Measurements from ENCODE around the gene LSG1. TPM values are rescaled to one million over a fixed set of nuclear protein-coding genes. Genes with fewer than 3 reads are reported as not detected.

LSG1 gene
- total and polyA plus RNA-seq, 9 of the 15 experiments (the other 6 are each of a cell fraction or from before 2014, with no cell fraction given), result 14.9 to 73.7 (median 46.7) TPM

DNA sequence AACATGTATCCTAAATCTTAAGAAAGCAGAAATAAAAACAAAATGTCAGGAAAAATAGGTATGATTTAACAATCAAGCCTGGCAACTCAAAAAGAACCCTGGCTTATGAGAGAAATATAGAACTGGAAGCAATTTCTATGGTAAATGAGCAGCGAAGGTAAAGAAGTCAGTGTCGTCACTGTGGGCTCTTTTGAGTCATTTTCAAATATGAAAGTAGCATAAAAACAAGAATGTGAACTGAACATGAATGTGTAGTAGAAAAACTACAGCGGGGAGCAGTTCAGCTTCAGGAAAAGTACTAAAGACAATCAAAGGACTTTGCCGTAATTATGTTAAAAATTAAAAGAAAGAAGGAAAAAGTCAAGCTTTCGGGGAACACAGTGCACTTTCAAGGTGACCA is 17.5 kb downstream of the LSG1 start:
- BruUV-seq (replicated peaks), result no TSS peak

More for the DNA sequence above, 17.5 kb downstream of the LSG1 start:
- Histone ChIP-seq H3K4me1 (replicated peaks in 1 of 2; ENCODE audit: control insufficient read depth in 2 of 2, insufficient read depth in 2 of 2, low read length in 2 of 2) (no peaks in the 10 kb centered on the region), H3K27me3 (ENCODE audit: control insufficient read depth in 2 of 2, insufficient read depth in 2 of 2, low read length in 2 of 2) (no peaks in the 10 kb centered on the region), H3K27ac (ENCODE audit: extremely low read depth, low read depth, low read length) (no peak overlapping the region), H4K20me1 (replicated peaks; ENCODE audit: control insufficient read depth, insufficient read depth, low read length) (no peaks in the 10 kb centered on the region), H3K9ac (ENCODE audit: insufficient read depth in 1 of 2, low read depth in 2 of 2, low read length in 2 of 2) (no peak overlapping the region), H3K9me3 (replicated peaks; ENCODE audit: control insufficient read depth, insufficient read depth, low read depth, low read length) (no peaks in the 10 kb centered on the region), H3K79me2 (ENCODE audit: control insufficient read depth, insufficient read depth, low read length) (peaks cover 5% of the 10 kb centered on the region; the same call in 1 of the 3 replicates), H3K4me3 (no peak overlapping the region), H3K36me3 (ENCODE audit: control insufficient read depth, insufficient read depth, low read length) (peaks cover 79% of the 10 kb centered on the region), H3K4me2 (ENCODE audit: insufficient read depth, low read length) (no peak overlapping the region), H2AFZ (ENCODE audit: low read depth, low read length) (no peak overlapping the region), H3K9me1 (ENCODE audit: control insufficient read depth, insufficient read depth, low read length) (no peaks in the 10 kb centered on the region)
- 96% methylated on average over 5 of the region's 5 CpGs for WGBS (ENCODE audit: insufficient coverage, low coverage, missing lambda C conversion rate)
- in situ Hi-C loops (cut with MboI), result no loop called here
- TF ChIP-seq CHD4 (IDR thresholded peaks at IDR 0.05; ENCODE audit: insufficient read depth, insufficient replicate concordance, low read depth, low read length, poor library complexity, severe bottlenecking), result no peak
- TF ChIP-seq MEIS2 (IDR thresholded peaks at IDR 0.05; ENCODE audit: partially characterized antibody), result no peak
- TF ChIP-seq, protein P1, sequence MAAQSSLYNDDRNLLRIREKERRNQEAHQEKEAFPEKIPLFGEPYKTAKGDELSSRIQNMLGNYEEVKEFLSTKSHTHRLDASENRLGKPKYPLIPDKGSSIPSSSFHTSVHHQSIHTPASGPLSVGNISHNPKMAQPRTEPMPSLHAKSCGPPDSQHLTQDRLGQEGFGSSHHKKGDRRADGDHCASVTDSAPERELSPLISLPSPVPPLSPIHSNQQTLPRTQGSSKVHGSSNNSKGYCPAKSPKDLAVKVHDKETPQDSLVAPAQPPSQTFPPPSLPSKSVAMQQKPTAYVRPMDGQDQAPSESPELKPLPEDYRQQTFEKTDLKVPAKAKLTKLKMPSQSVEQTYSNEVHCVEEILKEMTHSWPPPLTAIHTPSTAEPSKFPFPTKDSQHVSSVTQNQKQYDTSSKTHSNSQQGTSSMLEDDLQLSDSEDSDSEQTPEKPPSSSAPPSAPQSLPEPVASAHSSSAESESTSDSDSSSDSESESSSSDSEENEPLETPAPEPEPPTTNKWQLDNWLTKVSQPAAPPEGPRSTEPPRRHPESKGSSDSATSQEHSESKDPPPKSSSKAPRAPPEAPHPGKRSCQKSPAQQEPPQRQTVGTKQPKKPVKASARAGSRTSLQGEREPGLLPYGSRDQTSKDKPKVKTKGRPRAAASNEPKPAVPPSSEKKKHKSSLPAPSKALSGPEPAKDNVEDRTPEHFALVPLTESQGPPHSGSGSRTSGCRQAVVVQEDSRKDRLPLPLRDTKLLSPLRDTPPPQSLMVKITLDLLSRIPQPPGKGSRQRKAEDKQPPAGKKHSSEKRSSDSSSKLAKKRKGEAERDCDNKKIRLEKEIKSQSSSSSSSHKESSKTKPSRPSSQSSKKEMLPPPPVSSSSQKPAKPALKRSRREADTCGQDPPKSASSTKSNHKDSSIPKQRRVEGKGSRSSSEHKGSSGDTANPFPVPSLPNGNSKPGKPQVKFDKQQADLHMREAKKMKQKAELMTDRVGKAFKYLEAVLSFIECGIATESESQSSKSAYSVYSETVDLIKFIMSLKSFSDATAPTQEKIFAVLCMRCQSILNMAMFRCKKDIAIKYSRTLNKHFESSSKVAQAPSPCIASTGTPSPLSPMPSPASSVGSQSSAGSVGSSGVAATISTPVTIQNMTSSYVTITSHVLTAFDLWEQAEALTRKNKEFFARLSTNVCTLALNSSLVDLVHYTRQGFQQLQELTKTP (IDR thresholded peaks at IDR 0.05; ENCODE audit: low read depth in 1 of 2, partially characterized antibody in 2 of 2), result no peak
- no peak for TF ChIP-seq ZSCAN32 (CRISPR knock-in tag; IDR thresholded peaks at IDR 0.05)
- no peak for TF ChIP-seq CBX5 (IDR thresholded peaks at IDR 0.05; ENCODE audit: borderline replicate concordance, low read depth)
- TF ChIP-seq ZNF24 (IDR thresholded peaks at IDR 0.05), result no peak
- FAIRE-seq (no peak), ATAC-seq (no peak), DNase-seq (ENCODE audit: extremely low read depth in 1 of 4, low spot score in 3 of 4) (no peak)
- intact Hi-C loops (cut with micrococcal nuclease), result no loop called here
- CTCF ChIA-PET (ENCODE audit: low intra/inter-chr PET ratio), result no interaction called here
- POLR2A ChIA-PET, result no interaction called here

Data from K562 (cell line).